GM12878 (cell line): ENCODE results near the gene SLC38A2. TPM values are rescaled to one million over a fixed set of nuclear protein-coding genes. Genes with fewer than 3 reads are reported as not detected.

Source experiments
- ATAC-seq: fragments of 200-7000 bp; cut with Tn5 transposase; 3 replicates; pipeline ENCODE4 v1.9.1; 2020; ENCODE audit warnings: mild to moderate bottlenecking, moderate library complexity
- BruUV-seq: library from RNA; stranded (reverse); fragments of 400-500 nt; replicated peaks from 2 replicates; lab custom pipeline; 2021; lab: Mats Ljungman, UMichigan
- CTCF ChIA-PET: fragments of 300-600 bp; sonication (Branson Sonifier 250); formaldehyde crosslinking; extraction: SDS; loops from one replicate; lab custom pipeline; 2021; ENCODE audit warnings: inconsistent platforms; lab: Yijun Ruan, JAX
- POLR2A ChIA-PET: fragments of 350-600 bp; formaldehyde crosslinking; extraction: SDS; loops from one replicate; lab custom pipeline; 2021; ENCODE audit warnings: inconsistent platforms; lab: Charles Lee
- RAD21 ChIA-PET: fragments of 300-600 bp; sonication (Branson Sonifier 250); formaldehyde crosslinking; loops from one replicate; lab custom pipeline; 2023; ENCODE audit warnings: antibody characterized with exemption; ENCODE audit not compliant: unreplicated experiment; lab: Charles Lee
- SMC1A ChIA-PET: fragments of 300-600 bp; sonication (Branson Sonifier 250); formaldehyde crosslinking; loops from one replicate; lab custom pipeline; 2023; ENCODE audit not compliant: unreplicated experiment, uncharacterized antibody; lab: Charles Lee
- DNase-seq: peaks from one replicate; pipeline ENCODE4 v3.0.0-alpha.2; 2011; ENCODE audit warnings: low read depth, low spot score
- FAIRE-seq: peaks from 3 replicates; lab custom pipeline; 2011; peaks lifted over from hg19 to GRCh38; lab: Jason Lieb, UNC
- H2AFZ ChIP-seq: 2 replicates; pipeline ENCODE4 v1.6.0; 2011; ENCODE audit warnings: low read depth, low read length, control low read depth; ENCODE audit not compliant: control insufficient read depth
- H3K27ac ChIP-seq: 2 replicates; pipeline ENCODE4 v1.5.1; 2011; ENCODE audit warnings: control low read depth; ENCODE audit not compliant: control insufficient read depth, insufficient read depth
- H3K27me3 ChIP-seq, 2 experiments: replicated peaks in 1 of 2; 2 replicates each; pipeline versions ENCODE4 v1.6.0 to v1.6.1; 2011; ENCODE audit warnings: low read length in 1 of 2; ENCODE audit not compliant: control insufficient read depth in 2 of 2, insufficient read depth in 2 of 2
- H3K36me3 ChIP-seq, 2 experiments: 2 replicates each; pipeline ENCODE4 v1.5.1; 2011; ENCODE audit warnings: low read length in 1 of 2; ENCODE audit not compliant: control insufficient read depth in 2 of 2, insufficient read depth in 2 of 2
- H3K4me1 ChIP-seq: 2 replicates; pipeline ENCODE4 v1.6.1; 2011; ENCODE audit warnings: mild to moderate bottlenecking, low read length, moderate library complexity, mixed read lengths; ENCODE audit not compliant: control insufficient read depth, insufficient read depth
- H3K4me2 ChIP-seq: 2 replicates; pipeline ENCODE4 v1.6.0; 2011; ENCODE audit warnings: control low read depth; ENCODE audit not compliant: control insufficient read depth, insufficient read depth
- H3K4me3 ChIP-seq: fragments of 200-600 bp; sonication (generic); 2 replicates; pipeline ENCODE4 v1.5.1; 2016
- H3K79me2 ChIP-seq: 2 replicates; pipeline ENCODE4 v1.6.0; 2011; ENCODE audit warnings: low read length; ENCODE audit not compliant: control insufficient read depth, insufficient read depth
- H3K9ac ChIP-seq: 2 replicates; pipeline ENCODE4 v1.8.0; 2011; ENCODE audit warnings: low read length, control low read depth, mixed read lengths; ENCODE audit not compliant: control insufficient read depth, insufficient read depth
- H3K9me3 ChIP-seq: replicated peaks from 3 replicates; pipeline ENCODE4 v1.5.1; 2011; ENCODE audit warnings: mild to moderate bottlenecking, low read length; ENCODE audit not compliant: control insufficient read depth, insufficient read depth
- H4K20me1 ChIP-seq: 2 replicates; pipeline ENCODE4 v1.6.0; 2011; ENCODE audit not compliant: control insufficient read depth, insufficient read depth
- ATF7 ChIP-seq: fragments of 450-650 bp; IDR thresholded peaks from 2 replicates; pipeline ENCODE4 v1.6.1; 2016; ENCODE audit warnings: low read depth, mild to moderate bottlenecking
- IKZF1 ChIP-seq: fragments of 450-650 bp; conservative IDR thresholded peaks from 2 replicates; pipeline ENCODE4 v1.6.1; 2017; ENCODE audit warnings: antibody characterized with exemption, mild to moderate bottlenecking
- MEF2A ChIP-seq: IDR thresholded peaks from 2 replicates; pipeline ENCODE4 v1.6.1; 2011; ENCODE audit warnings: low read depth, mild to moderate bottlenecking, low read length, moderate library complexity; ENCODE audit not compliant: insufficient read depth
- MYC ChIP-seq: IDR thresholded peaks from 2 replicates; pipeline ENCODE4 v1.6.1; 2011; ENCODE audit warnings: mild to moderate bottlenecking, low read length, moderate library complexity, inconsistent platforms; ENCODE audit not compliant: insufficient read depth, insufficient replicate concordance, insufficient read length, severe bottlenecking
- NR2C1 ChIP-seq: fragments of 450-650 bp; IDR thresholded peaks from 2 replicates; pipeline ENCODE4 v1.6.1; 2017; ENCODE audit warnings: antibody characterized with exemption, mild to moderate bottlenecking, moderate library complexity
- RB1 ChIP-seq: fragments of 450-650 bp; formaldehyde crosslinking; IDR thresholded peaks from 2 replicates; pipeline ENCODE4 v1.6.1; 2017; ENCODE audit warnings: mild to moderate bottlenecking, borderline replicate concordance
- SMAD1 ChIP-seq: fragments of 450-650 bp; IDR thresholded peaks from 2 replicates; pipeline ENCODE4 v1.6.1; 2018; ENCODE audit warnings: mild to moderate bottlenecking, low read depth; ENCODE audit not compliant: partially characterized antibody
- ZBTB11 ChIP-seq: fragments of 450-650 bp; formaldehyde crosslinking; IDR thresholded peaks from 2 replicates; pipeline ENCODE4 v1.5.0; 2022; ENCODE audit warnings: mild to moderate bottlenecking, missing genetic modification characterization
- ZNF384 ChIP-seq: IDR thresholded peaks from 2 replicates; pipeline ENCODE4 v1.6.1; 2012; ENCODE audit warnings: low read depth, mild to moderate bottlenecking, low read length, improper control_type of control experiment, borderline replicate concordance
- ZNF687 ChIP-seq: fragments of 450-650 bp; IDR thresholded peaks from 2 replicates; pipeline ENCODE4 v1.6.1; 2017; ENCODE audit warnings: mild to moderate bottlenecking, moderate library complexity
- WGBS: methylation state at CpG from one replicate; pipeline ENCODE4 v1.1.6; 2016; ENCODE audit warnings: low lambda C conversion rate; ENCODE audit not compliant: insufficient replicate concordance, insufficient coverage; ENCODE audit errors: missing lambda C conversion rate; 5-methylcytosine and 5-hydroxymethylcytosine counted together
- in situ Hi-C: fragments of 300-500 bp; cut with MboI; formaldehyde crosslinking; loops from 9 replicates; pipeline ENCODE4 v1.14.3; 2018; ENCODE audit warnings: mixed read lengths
- intact Hi-C: fragments of 100-400 bp; cut with micrococcal nuclease; formaldehyde crosslinking; loops from one replicate; pipeline ENCODE4 v1.14.2; 2022; ENCODE audit not compliant: unreplicated experiment
- polyA plus RNA-seq, 11 experiments: library from polyadenylated mRNA; depleted of rRNA in 4 of 11; unstranded in 6 of 11; stranded (reverse) in 5 of 11; fragments of >200 nt; fragmentation: Nextera tagmentation in 4 of 11; fragmentation: Illumina TruSeq in 1 of 11; extraction: Ambion mirVana in 4 of 11; extraction: Trizol in 1 of 11; gene quantifications; 1 replicate in 1 of 11; 2 replicates in 10 of 11; pipeline versions ENCODE4 v1.2.1 to v1.2.3, GENCODE V29; 2011 to 2016; ENCODE audit warnings: inconsistent platforms in 2 of 11, missing spikeins in 2 of 11, low read depth in 1 of 11
- total RNA-seq, 4 experiments: library from RNA; depleted of rRNA in 3 of 4; stranded (reverse); fragments of >200 nt in 3 of 4; fragmentation: Illumina TruSeq in 1 of 4; extraction: Trizol in 1 of 4; gene quantifications; 2 replicates each; pipeline versions ENCODE4 v1.2.1 to v1.2.3, GENCODE V29; 2013 to 2021
- TF ChIP-seq, protein P1 (sequence below): IDR thresholded peaks from 2 replicates; pipeline ENCODE4 v1.6.1; 2012; ENCODE audit warnings: low read depth, low read length, improper control_type of control experiment

The SLC38A2 gene
- total and polyA plus RNA-seq, 10 of the 15 experiments (the other 5 are each of a cell fraction or from before 2014, with no cell fraction given) = 36.2 to 118 (median 79.8) TPM

GRCh38 chr12:46401662-46402061 is 29.1 kb upstream of the SLC38A2 start:
- H3K9ac ChIP-seq = no peak overlapping the region
- H3K9me3 ChIP-seq = peaks cover 8% of the 10 kb centered on the region
- ChIA-PET SMC1A (interaction anchor here (0.6 to 2.5 kb wide), 4 partner anchors 10 to 148 kb away, joined by 3 to 9 read pairs (median 4); no protein-coding TSS in a partner anchor), CTCF (interaction anchor here (1.2 kb wide), 1 partner anchor 39 kb away, joined by 5 read pairs; no protein-coding TSS in a partner anchor), POLR2A (interaction anchor here (0.7 to 5.7 kb wide), 2 partner anchors 10 to 31 kb away, joined by 3 to 37 read pairs; no protein-coding TSS in a partner anchor), RAD21 (interaction anchor here (0.7 to 3.1 kb wide), 2 partner anchors 9 to 74 kb away, joined by 3 to 14 read pairs; no protein-coding TSS in a partner anchor)
- H3K79me2 ChIP-seq = no peaks in the 10 kb centered on the region
- H3K4me1 ChIP-seq = peaks cover 15% of the 10 kb centered on the region
- no peak for DNase-seq
- H3K27ac ChIP-seq = no peak overlapping the region
- H3K4me2 ChIP-seq = no peak overlapping the region
- H3K36me3 ChIP-seq = no peaks in the 10 kb centered on the region
- 97% methylated on average over 4 of the region's 4 CpGs for WGBS
- no TSS peak for BruUV-seq
- TF ChIP-seq ZNF687 (no peak), ZBTB11 (no peak), NR2C1 (no peak), ATF7 (no peak), SMAD1 (no peak), MYC (no peak), ZNF384 (no peak), IKZF1 (no peak), RB1 (no peak), MEF2A (no peak)
- TF ChIP-seq, protein P1, sequence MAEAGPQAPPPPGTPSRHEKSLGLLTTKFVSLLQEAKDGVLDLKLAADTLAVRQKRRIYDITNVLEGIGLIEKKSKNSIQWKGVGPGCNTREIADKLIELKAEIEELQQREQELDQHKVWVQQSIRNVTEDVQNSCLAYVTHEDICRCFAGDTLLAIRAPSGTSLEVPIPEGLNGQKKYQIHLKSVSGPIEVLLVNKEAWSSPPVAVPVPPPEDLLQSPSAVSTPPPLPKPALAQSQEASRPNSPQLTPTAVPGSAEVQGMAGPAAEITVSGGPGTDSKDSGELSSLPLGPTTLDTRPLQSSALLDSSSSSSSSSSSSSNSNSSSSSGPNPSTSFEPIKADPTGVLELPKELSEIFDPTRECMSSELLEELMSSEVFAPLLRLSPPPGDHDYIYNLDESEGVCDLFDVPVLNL = no peak
- intact Hi-C loops (no loop called here), in situ Hi-C loops (no loop called here)
- no peak overlapping the region for H3K4me3 ChIP-seq
- peak; percentile 38 for FAIRE-seq
- no peak for ATAC-seq
- H4K20me1 ChIP-seq = no peaks in the 10 kb centered on the region
- H2AFZ ChIP-seq = no peak overlapping the region
- no peaks in the 10 kb centered on the region for H3K27me3 ChIP-seq
